ENCODE measurements around the gene MARCHF6.

GRCh38 chr5:10304932-10305331 lies 48.6 kb upstream of the MARCHF6 start:
- no peak for TF ChIP-seq GATA2 (IDR thresholded peaks at IDR 0.05; ENCODE audit: low read depth, low read length)
- no peak for TF ChIP-seq GATA3 (IDR thresholded peaks at IDR 0.05; ENCODE audit: low read depth, low read length)
